DOHH2 (cell line): ENCODE results near the gene C6orf89.
"Not testable (repeated sequence)": the region's sequence is repeated elsewhere in the genome, so short reads cannot be mapped to it uniquely, and the experiment has no call there.

Experiments used
- EZH2phosphoT487 ChIP-seq: fragments of 200-600 bp; sonication (generic); IDR thresholded peaks from 2 replicates; pipeline ENCODE4 v1.6.1; 2017; ENCODE audit warnings: borderline replicate concordance, mild to moderate bottlenecking, antibody characterized with exemption, low read length, moderate library complexity, mixed read lengths
- TF ChIP-seq, protein P1 (sequence below): fragments of 200-600 bp; sonication (generic); IDR thresholded peaks from one replicate; pipeline ENCODE4 v1.5.1; 2014; ENCODE audit warnings: antibody characterized with exemption, mild to moderate bottlenecking, low read depth, low read length; ENCODE audit not compliant: poor library complexity, severe bottlenecking

DNA sequence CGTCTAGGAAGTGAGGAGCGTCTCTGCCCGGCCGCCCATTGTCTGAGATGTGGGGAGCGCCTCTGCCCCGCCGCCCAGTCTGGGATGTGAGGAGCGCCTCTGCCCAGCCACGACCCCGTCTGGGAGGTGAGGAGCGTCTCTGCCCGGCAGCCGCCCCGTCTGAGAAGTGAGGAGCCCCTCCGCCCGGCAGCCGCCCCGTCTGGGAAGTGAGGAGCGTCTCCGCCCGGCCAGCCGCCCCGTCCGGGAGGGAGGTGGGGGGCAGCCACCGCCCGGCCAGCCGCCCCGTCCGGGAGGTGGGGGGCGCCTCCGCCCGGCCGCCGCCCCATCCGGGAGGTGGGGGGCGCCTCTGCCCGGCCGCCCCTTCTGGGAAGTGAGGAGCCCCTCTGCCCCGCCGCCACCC, 55.8 kb downstream of the C6orf89 start:
- TF ChIP-seq, protein P1, sequence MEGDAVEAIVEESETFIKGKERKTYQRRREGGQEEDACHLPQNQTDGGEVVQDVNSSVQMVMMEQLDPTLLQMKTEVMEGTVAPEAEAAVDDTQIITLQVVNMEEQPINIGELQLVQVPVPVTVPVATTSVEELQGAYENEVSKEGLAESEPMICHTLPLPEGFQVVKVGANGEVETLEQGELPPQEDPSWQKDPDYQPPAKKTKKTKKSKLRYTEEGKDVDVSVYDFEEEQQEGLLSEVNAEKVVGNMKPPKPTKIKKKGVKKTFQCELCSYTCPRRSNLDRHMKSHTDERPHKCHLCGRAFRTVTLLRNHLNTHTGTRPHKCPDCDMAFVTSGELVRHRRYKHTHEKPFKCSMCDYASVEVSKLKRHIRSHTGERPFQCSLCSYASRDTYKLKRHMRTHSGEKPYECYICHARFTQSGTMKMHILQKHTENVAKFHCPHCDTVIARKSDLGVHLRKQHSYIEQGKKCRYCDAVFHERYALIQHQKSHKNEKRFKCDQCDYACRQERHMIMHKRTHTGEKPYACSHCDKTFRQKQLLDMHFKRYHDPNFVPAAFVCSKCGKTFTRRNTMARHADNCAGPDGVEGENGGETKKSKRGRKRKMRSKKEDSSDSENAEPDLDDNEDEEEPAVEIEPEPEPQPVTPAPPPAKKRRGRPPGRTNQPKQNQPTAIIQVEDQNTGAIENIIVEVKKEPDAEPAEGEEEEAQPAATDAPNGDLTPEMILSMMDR = not testable (repeated sequence)
- not testable (repeated sequence) for TF ChIP-seq EZH2phosphoT487
